ENCODE measurements around the gene NBPF6. TPM values are rescaled to one million over a fixed set of nuclear protein-coding genes. Genes with fewer than 3 reads are reported as not detected.
"Not testable (repeated sequence)": the region's sequence is repeated elsewhere in the genome, so short reads cannot be mapped to it uniquely, and the experiment has no call there.

Gene NBPF6, protein sequence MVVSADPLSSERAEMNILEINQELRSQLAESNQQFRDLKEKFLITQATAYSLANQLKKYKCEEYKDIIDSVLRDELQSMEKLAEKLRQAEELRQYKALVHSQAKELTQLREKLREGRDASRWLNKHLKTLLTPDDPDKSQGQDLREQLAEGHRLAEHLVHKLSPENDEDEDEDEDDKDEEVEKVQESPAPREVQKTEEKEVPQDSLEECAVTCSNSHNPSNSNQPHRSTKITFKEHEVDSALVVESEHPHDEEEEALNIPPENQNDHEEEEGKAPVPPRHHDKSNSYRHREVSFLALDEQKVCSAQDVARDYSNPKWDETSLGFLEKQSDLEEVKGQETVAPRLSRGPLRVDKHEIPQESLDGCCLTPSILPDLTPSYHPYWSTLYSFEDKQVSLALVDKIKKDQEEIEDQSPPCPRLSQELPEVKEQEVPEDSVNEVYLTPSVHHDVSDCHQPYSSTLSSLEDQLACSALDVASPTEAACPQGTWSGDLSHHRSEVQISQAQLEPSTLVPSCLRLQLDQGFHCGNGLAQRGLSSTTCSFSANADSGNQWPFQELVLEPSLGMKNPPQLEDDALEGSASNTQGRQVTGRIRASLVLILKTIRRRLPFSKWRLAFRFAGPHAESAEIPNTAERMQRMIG
- total RNA-seq (2014; rRNA removed; shearing (Covaris generic)), result not detected in 2 replicates

DNA sequence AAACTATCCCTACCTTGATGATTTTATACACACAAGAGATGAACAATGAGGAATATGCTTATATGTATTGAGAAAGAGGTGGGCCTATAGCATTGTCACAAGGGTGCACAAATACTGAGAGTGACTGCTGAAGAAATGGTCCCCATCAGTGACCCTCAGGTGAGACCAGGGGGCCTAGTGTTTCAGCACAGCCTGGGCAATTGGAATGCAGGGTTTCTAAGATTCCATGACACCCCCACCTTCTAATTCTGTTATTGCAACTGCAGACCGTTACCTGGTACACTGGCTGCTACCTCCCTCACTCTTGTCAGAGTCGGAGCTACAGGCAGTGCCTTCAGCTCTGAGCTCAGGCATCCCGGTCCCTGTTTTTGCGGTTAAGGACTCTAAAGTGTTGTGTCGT is at the start of gene NBPF6:
TSS of gene NBPF6 (plus strand) at position 301 of the 400 bp plus-strand sequence. CDS start 259 bp downstream, outside the sequence.
- DNase-seq (ENCODE audit: low spot score); in situ Hi-C loops (cut with HindIII; ENCODE audit: low sequenced_read_pairs): not testable (repeated sequence)

GRCh38 chr1:108411098-108411833 is 38.9 kb upstream of the NBPF6 start:
- in situ Hi-C loops (cut with HindIII; ENCODE audit: low sequenced_read_pairs); DNase-seq (ENCODE audit: low spot score): not testable (repeated sequence)

GRCh38 chr1:108420129-108420528 is 30.0 kb upstream of the NBPF6 start:
- in situ Hi-C loops (cut with HindIII; ENCODE audit: low sequenced_read_pairs); DNase-seq (ENCODE audit: low spot score): not testable (repeated sequence)

- in situ Hi-C loops (cut with HindIII; ENCODE audit: low sequenced_read_pairs); DNase-seq (ENCODE audit: low spot score): not testable (repeated sequence)
Measured at GRCh38 chr1:108421061-108421916, 28.9 kb upstream of the NBPF6 start.

GRCh38 chr1:108426877-108427276 is 23.3 kb upstream of the NBPF6 start:
- in situ Hi-C loops (cut with HindIII; ENCODE audit: low sequenced_read_pairs); DNase-seq (ENCODE audit: low spot score): not testable (repeated sequence)

DNA sequence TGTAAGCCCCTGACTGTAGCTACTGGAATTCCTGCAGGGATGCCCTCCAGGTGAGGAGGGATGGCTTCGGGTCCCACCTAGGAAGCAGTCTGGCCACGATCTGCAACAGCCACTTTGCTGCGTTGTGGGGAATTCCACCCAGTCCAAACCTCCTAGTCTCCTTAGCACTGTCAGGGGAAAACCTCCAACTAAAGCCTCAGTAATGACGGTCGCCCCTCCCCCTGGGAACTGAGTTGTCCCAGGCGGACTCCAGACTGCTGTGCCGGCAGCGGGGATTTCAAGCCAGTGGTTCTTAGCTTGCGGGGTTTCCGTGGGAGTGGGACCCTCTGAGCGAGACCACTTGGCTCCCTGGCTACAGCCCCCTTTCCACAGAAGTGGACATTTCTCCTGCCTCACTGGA is 18.1 kb upstream of the NBPF6 start:
- in situ Hi-C loops (cut with HindIII; ENCODE audit: low sequenced_read_pairs), result not testable (repeated sequence)

GRCh38 chr1:108433404-108433803 is 16.7 kb upstream of the NBPF6 start:
- DNase-seq (ENCODE audit: low spot score); in situ Hi-C loops (cut with HindIII; ENCODE audit: low sequenced_read_pairs): not testable (repeated sequence)

More for the DNA sequence above, 18.1 kb upstream of the NBPF6 start:
- DNase-seq (ENCODE audit: low spot score), result not testable (repeated sequence)

DNA sequence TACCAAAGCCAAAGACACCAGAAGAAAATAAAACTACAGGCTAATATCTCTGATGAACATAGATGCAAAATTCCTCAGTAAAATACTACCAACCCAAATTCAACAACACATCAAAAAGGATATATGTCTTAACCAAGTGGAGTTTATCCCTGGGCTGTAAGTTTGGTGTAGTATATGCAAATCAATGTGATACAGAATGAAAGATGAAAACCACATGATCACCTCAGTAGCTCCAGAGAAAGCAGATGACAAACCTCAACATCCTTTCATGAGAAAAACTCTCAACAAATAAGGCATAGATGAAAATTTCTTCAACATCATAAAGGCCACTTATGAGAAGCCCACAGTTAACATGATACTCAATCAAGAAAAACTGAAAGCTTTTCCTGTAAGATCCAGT is 11.6 kb upstream of the NBPF6 start:
- DNase-seq (ENCODE audit: low spot score); in situ Hi-C loops (cut with HindIII; ENCODE audit: low sequenced_read_pairs): not testable (repeated sequence)

DNA sequence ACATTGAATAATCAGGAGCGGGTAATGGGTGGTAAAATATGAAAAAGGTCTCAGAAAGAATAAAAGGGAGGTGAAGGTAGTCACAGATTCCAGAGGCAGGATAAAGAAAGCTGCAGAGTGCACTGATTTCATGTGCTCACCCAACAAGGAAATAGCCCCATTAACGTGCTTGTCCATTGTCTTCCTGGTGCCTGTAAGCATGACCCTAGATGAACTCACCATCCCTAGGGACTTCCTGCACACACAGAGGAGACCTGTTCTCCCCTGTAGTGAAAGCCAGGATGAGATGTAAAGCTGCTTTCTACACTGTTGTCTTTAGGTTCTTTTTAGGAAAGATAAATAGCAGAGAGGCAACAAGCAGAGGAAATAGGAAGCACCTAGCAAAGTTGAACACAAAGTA is 4.4 kb downstream of the NBPF6 start:
- DNase-seq (ENCODE audit: low spot score); in situ Hi-C loops (cut with HindIII; ENCODE audit: low sequenced_read_pairs): not testable (repeated sequence)

GRCh38 chr1:108458661-108459060 is 8.5 kb downstream of the NBPF6 start:
- in situ Hi-C loops (cut with HindIII; ENCODE audit: low sequenced_read_pairs); DNase-seq (ENCODE audit: low spot score): not testable (repeated sequence)

- in situ Hi-C loops (cut with HindIII; ENCODE audit: low sequenced_read_pairs), result not testable (repeated sequence)
Measured at GRCh38 chr1:108461758-108462157, 11.6 kb downstream of the NBPF6 start.

GRCh38 chr1:108463962-108464361 is 13.8 kb downstream of the NBPF6 start:
- DNase-seq (ENCODE audit: low spot score); in situ Hi-C loops (cut with HindIII; ENCODE audit: low sequenced_read_pairs): not testable (repeated sequence)

More at GRCh38 chr1:108461758-108462157, 11.6 kb downstream of the NBPF6 start:
- not testable (repeated sequence) for DNase-seq (ENCODE audit: low spot score)

- in situ Hi-C loops (cut with HindIII; ENCODE audit: low sequenced_read_pairs); DNase-seq (ENCODE audit: low spot score): not testable (repeated sequence)
Measured at GRCh38 chr1:108466166-108466565, 16.0 kb downstream of the NBPF6 start.

DNA sequence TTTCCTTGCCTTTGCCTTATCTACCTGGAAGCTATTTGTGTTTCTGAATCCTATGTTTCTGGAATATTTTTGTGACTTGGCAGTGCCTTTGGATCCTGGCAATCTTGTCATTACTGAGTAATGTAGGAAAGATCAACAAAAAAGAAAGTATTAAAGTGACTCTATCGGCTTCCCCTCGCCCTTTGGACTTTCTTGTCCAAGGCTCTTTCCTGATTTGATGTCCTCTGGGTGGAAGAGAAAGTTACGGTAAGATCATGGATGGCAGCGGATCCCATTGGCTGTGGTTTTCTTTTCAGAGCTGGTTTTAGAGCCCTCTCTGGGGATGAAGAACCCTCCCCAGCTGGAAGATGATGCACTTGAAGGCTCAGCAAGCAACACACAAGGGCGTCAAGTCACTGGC is 17.0 kb downstream of the NBPF6 start:
- in situ Hi-C loops (cut with HindIII; ENCODE audit: low sequenced_read_pairs); DNase-seq (ENCODE audit: low spot score): not testable (repeated sequence)

- DNase-seq (ENCODE audit: low spot score); in situ Hi-C loops (cut with HindIII; ENCODE audit: low sequenced_read_pairs): not testable (repeated sequence)
Measured at GRCh38 chr1:108470750-108471149, 20.6 kb downstream of the NBPF6 start.

DNA sequence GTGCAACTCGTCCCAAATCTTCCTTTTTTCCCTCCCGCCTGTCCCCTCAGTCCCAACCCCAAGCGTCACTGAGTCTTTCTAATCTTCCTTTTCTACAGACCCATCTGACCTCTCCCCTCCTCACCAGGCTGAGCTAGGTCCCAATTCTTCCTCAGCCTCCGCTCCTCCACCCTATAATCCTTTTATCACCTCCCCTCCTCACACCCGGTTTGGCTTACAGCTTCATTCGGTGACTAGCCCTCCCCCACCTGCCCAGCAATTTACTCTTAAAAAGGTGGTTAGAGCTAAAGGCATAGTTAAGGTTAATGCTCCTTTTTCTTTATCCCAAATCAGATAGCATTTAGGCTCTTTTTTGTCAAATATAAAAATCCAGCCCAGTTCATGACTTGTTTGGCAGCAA is 24.4 kb downstream of the NBPF6 start:
- in situ Hi-C loops (cut with HindIII; ENCODE audit: low sequenced_read_pairs); DNase-seq (ENCODE audit: low spot score): not testable (repeated sequence)

DNA sequence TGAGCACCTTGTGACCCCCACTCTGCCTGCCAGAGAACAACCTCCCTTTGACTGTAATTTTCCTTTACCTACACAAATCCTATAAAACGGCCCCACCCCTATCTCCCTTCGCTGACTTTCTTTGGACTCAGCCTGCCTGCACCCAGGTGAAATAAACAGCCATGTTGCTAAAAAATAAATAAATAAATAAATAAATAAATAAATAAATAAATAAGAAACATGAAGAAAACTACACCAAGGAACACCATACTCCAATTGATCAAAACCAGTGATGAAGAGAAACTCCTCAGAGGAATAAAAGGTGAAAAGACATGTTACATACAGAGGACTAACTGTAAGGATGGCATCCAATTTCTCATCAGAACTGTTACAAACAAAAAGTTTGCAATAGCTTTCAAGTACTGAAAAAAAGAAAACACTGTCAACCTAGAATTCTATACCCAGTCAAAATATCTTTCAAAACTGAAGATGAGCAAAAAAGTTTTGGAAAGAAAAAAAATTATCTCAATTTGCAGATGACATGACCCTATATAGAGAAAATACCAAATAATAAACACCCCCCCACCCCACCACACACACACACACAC is 28.4 kb downstream of the NBPF6 start:
- DNase-seq (ENCODE audit: low spot score), result no peak
- in situ Hi-C loops (cut with HindIII; ENCODE audit: low sequenced_read_pairs), result no loop called here

- in situ Hi-C loops (cut with HindIII; ENCODE audit: low sequenced_read_pairs), result no loop called here
- DNase-seq (ENCODE audit: low spot score), result no peak
Measured at GRCh38 chr1:108482708-108483107, 32.6 kb downstream of the NBPF6 start.
